OCI-LY7 (cell line): ENCODE data around the gene HAUS2.

Experiments
- CTCF ChIP-seq: fragments of 200-600 bp; sonication (generic); conservative IDR thresholded peaks from 2 replicates; pipeline ENCODE4 v1.5.1; 2014; ENCODE audit warnings: mild to moderate bottlenecking, antibody characterized with exemption, low read length, moderate library complexity, mixed read lengths
- EZH2phosphoT487 ChIP-seq: fragments of 200-600 bp; sonication (generic); IDR thresholded peaks from 2 replicates; pipeline ENCODE4 v1.6.1; 2018; ENCODE audit warnings: low read depth, borderline replicate concordance, mild to moderate bottlenecking, mixed run types, antibody characterized with exemption, low read length, moderate library complexity, mixed read lengths

GRCh38 chr15:42553554-42553953 is 4.9 kb downstream of the HAUS2 start:
- TF ChIP-seq EZH2phosphoT487 (no peak), CTCF (no peak)
